ENCODE measurements around the gene ANKRD9. TPM values are rescaled to one million over a fixed set of nuclear protein-coding genes. Genes with fewer than 3 reads are reported as not detected.

The ANKRD9 gene
- total RNA-seq, 2 experiments from 2014 or later, result 11.2 to 12.6 TPM

Small RNA genes lying within 50 kb of the gene (microRNA-seq; reads per million reads assigned to microRNA genes)
- not detected for gene MIR4309

Other genes with a start within 250 kb of the ANKRD9 start
- 1 to 10 TPM; 3.2 to 3.6 TPM for gene MOK, start 204.6 kb downstream of the ANKRD9 start, total RNA-seq
- gene ZNF839, start 190.0 kb downstream of the ANKRD9 start, total RNA-seq, result 10 to 100 TPM; 11.9 to 13.5 TPM
- 10 to 100 TPM; 34.1 to 38.9 TPM for gene CINP, start 146.9 kb downstream of the ANKRD9 start, total RNA-seq
- 10 to 100 TPM; 10.3 to 13.1 TPM for gene TECPR2, start 146.8 kb downstream of the ANKRD9 start, total RNA-seq
- 10 to 100 TPM; 18.3 to 19.4 TPM for gene RCOR1, start 82.9 kb upstream of the ANKRD9 start, total RNA-seq

All from activated CD8-positive, alpha-beta memory T cell treated with anti-CD3 and anti-CD28 coated beads, Interleukin-2, amount 10 ng/mL, durations not matched to agents 7 days and 5 days (primary cell).